ENCODE measurements around the gene TMEM59.
"Not testable (repeated sequence)": the region's sequence is repeated elsewhere in the genome, so short reads cannot be mapped to it uniquely, and the experiment has no call there.

The TMEM59 gene

DNA sequence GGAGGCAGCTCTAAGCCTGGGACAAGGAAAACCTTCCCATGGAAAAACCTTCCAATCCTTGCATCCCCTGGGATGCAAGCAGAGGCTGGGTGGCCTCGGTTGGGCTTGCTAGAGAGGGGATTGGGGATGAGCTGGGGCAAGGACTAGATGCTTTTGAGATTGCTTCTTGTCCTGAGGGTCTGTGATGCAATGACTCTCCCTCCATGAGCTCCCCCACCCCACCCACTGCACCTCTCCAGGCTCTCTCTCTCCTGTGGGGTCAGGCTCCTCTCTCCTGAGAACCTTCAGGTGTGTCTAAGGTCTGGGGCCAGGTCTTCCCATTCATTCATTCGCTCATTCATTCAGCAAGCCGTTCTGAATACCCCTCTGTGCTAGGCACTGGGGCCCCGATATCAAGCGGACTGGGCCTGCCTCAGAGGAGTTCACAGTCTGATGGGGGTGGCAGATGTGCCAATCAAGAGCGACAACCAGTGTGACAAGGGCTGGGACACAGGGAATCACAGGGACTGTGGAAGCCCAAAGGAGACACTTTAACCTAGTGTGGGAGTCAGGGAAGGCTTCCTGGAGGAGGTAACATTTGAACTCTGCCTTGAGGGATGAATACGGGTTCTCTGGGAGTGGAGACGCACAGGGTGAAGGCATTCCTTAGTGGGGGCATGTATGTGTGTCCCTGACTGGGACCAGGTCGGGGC, 41.5 kb downstream of the TMEM59 start:
- no peak for DNase-seq

DNA sequence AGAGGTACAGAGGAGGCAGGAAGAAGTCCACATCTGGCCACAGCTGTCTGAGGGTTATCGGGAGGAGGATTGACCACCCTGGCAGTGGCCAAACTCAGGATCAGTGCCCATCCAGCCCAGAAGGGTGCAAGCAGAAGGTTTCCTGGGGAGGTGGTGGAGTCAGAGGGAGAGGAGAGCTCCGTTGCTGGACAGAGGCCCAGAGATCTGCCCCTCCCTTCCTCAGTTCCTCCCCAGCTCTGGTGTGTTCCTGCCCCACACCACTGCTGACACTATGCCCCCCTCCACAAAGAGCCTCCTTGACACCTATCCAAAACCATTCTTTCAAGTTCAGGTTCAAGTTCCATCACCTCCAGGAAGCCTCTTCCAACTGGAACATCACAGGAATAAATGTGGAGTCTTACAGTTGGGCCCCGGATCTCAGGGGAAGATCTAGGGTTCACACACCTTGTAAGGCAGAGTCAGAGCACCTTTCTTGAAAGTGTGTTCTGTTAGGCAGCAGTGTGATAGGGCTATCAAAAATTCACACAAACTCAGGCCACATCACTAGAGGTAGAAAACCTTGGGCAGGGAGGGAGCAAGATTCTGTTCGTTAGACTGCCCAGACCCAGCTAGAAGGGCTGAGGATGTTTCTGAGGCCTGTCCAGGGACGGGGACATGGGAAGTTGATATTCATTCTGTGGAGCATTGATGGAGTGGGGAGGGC, 42.4 kb downstream of the TMEM59 start:
- DNase-seq = no peak

GRCh38 chr1:54009406-54009805, 43.6 kb downstream of the TMEM59 start:
- DNase-seq = no peak

DNA sequence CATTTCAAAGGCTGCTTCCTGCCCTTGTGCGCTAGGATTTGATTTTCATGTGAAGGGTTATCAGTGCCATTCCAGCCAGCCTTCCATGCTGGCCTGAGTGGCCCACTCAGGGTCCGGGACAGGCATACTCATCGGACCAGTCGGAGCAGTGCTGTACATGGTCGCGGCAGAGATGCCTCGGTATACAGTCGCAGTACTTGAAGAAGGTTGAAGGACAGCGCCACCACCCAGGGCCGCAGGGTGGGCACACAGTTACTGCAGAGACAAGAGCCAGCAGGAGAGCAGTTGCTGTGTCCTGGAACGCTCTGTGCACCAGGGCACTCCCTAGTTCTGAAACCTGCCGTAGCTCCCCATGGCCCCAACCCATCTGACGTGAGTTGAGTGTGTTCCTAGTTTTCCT, 44.1 kb downstream of the TMEM59 start:
- no peak for DNase-seq

- DNase-seq = no peak
Measured at GRCh38 chr1:54007613-54008012, 45.4 kb downstream of the TMEM59 start.

GRCh38 chr1:54006508-54006907, 46.5 kb downstream of the TMEM59 start:
- DNase-seq = no peak

GRCh38 chr1:54004481-54005049, 48.4 kb downstream of the TMEM59 start:
- no peak for DNase-seq

DNA sequence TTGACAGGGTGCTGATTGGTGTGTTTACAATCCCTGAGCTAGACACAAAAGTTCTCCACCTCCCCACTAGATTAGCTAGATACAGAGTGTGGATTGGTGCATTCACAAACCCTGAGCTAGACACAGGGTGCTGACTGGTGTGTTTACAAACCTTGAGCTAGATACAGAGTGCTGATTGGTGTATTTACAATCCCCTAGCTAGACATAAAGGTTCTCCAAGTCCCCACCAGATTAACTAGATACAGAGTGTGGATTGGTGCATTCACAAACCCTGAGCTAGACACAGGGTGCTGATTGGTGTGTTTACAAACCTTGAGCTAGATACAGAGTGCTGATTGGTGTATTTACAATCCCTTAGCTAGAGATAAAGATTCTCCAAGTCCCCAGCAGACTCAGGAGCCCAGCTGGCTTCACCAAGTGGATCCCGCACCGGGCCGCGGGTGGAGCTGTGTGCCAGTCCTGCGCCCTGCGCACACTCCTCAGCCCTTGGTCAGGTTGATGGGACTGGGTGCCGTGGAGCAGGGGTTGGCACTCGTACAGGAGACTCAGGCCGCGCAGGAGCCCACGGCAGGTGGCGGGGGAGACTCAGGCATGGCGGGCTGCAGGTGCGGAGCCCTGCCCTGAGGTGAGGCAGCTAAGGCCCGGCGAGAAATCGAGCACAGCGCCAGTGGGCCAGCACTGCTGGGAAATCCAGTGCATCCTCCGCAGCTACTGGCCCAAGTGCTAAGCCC, 49.1 kb downstream of the TMEM59 start:
- DNase-seq = not testable (repeated sequence)

GRCh38 chr1:54003249-54003646, 49.8 kb downstream of the TMEM59 start:
- no peak for DNase-seq

- no peak for DNase-seq
Measured at GRCh38 chr1:54002544-54003248, 50.3 kb downstream of the TMEM59 start.

DNA sequence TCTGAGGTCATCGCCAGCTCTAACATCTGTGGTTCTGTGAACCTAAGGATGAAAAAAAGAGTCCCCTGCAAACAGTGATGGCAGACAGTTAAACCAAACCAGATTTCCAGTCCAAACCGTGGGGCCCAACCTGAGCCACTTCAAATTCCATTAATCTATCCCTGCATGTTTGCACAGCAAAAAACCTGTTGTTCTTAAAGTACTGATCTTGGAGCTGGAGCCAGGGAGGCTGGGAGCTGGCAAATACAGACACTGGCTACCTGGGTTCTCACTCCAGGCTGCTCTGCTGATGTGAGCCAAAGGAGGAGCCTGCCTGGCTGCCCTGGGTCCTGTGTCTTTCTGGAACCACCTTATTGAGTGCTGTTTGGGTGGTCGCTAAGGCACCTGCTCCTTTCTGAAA, 51.4 kb downstream of the TMEM59 start:
- no peak for DNase-seq

GRCh38 chr1:53999920-54000319, 53.1 kb downstream of the TMEM59 start:
- no peak for DNase-seq

DNA sequence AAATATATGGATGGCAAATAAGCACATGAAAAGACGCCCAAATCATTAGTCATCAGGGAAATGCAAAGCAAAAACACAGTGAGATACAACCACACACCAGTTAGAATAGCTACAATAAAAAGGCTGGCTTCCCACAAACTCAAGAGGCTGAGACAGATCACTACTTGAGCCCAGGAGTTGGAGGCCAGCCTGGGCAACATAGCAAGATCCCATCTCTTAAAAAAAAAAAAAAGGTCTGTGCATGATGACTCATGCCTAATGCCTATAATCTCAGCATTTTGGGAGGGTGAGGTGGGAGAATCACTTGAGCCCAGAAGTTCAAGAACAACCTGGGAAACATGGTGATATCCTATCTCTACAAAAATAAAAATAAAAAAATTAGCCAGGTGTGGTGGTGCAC, 54.8 kb downstream of the TMEM59 start:
- no peak for DNase-seq

DNA sequence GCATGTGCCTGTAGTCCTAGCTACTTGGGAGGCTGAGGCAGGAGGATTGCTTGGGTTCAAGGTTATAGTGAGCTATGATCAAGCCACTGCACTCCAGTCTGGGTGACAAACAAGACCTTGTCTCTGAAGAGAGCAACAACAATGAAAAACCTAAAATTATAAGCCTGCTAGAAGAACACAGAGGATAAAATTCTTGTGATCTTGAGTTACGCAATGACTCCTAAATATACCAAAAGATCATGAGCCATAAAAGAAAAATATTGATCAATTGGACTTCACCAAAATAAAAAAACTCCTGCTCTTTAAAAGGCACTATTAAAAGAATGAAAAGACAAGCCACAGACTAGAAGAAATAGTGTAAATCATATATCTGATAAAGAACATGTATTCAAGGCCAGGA, 57.3 kb downstream of the TMEM59 start:
- no peak for DNase-seq

DNA sequence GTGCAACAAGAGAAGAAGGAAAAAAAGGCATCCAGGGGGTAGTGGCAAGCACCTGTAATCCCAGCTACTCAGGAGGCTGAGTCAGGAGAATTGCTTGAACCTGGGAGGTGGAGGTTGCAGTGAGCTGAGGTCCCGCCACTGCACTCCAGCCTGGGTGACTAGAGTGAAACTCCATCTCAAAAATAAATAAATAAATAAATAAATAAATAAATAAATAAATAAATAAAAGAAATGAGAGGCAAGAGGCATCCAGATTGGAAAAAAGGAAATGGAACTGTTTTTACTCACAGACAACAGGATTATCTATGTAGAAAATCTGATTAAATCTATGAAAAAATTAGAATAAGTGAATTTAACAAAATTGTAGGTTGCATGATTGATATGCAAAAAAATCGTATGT, 58.5 kb downstream of the TMEM59 start:
- not testable (repeated sequence) for DNase-seq

DNA sequence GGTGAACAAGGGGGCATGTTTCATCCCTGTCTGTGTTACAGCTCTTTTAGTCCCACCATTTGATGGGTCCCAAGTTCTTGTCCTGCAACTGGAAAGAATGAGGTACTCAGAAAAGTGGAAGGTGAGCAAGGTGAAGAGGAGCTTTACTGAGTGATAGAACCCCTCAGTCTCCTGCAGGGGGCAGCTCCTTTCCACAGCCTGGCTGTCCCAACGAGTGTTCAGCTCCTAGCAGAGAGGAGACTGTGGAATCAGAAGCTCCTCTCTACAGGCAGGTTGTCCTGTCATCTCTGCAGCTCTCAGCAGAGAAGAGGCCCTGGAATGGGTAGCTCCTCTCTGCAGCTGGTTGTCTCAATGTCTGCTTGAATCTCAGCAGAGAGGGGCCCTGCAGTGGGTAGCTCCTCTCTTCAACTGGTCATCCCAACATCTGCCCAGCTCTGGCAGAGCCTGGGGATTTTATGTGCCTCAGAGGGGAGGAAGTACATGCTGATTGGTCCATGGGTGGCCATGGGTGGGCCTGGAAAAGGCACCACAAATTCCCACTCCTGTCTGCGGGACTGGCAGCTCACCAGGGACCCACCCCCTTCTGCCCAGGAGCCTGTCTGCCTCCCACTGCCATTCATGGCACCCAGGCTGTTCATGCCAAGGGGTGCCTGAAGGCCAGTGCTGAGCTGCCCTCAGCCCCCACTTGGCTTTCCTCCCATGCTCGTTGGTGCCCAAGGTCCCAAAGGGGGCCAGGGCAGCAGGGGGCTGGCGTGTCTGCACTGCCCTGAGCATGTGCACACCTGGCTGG, 60.7 kb downstream of the TMEM59 start:
- DNase-seq = no peak

- DNase-seq = no peak
Measured at GRCh38 chr1:53987880-53988279, 65.1 kb downstream of the TMEM59 start.

GRCh38 chr1:53986458-53986857, 66.5 kb downstream of the TMEM59 start:
- no peak for DNase-seq

DNA sequence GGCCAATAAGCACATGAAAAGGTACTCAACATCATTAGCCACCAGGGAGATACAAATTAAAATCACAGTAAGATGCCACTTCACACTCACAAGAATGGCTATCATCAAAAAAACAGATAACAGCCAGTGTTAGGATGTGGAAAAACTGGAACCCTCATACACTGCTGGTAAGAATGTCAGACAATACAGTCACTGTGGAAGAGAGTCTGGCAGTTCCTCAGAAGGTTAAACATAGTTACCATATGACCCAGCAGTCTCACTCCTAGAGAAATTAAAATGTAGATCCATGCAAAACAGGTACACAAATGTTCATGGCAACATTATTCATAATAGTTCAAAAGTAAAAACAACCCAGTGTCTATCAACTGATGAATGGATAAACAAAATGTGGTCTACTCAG, 68.3 kb downstream of the TMEM59 start:
- DNase-seq = no peak

- no peak for DNase-seq
Measured at GRCh38 chr1:53982763-53983104, 70.3 kb downstream of the TMEM59 start.

DNA sequence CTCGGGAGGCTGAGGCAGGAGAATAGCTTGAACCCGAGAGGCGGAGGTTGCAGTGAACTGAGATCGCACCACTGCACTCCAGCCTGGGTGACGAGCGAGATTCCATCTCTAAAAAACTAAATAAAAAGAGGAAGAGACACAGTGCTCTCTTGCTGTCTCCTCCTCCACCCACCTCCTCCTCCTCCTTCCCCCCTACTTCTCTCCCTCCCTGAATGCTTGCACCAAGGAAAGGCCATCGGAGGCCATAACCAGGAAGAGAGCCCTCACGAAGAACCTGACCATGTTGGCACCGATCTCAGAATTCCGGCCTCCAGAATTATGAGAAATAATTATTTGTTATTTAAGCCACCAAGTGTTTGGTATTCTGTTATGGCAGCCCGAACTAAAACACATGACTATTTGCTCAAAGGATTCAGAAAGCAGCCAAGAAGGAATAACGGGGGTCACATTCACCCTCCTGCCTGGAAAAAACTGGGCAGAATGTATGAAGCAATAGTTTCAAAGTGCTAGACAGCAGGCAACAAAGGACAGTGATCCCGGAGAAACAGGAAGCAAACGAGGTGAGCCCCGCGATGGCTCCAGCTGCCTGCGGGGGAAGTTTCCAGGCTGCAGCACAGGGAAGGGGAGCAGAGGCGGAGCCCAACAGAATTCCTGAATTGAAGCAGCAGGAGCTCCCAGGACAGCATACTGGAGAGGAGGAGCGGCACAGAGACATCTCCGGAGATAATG, 70.8 kb downstream of the TMEM59 start:
- peak; percentile 24 for DNase-seq

GRCh38 chr1:53981220-53981619, 71.8 kb downstream of the TMEM59 start:
- DNase-seq = no peak
